HCT116 (cell line): ENCODE measurements around the gene GMEB1. TPM values are rescaled to one million over a fixed set of nuclear protein-coding genes. Genes with fewer than 3 reads are reported as not detected.

Experiments
- ATAC-seq: fragments of 200-7000 bp; cut with Tn5 transposase; 2 replicates; pipeline ENCODE4 v1.9.1; 2020; ENCODE audit warnings: mild to moderate bottlenecking, moderate library complexity
- BruUV-seq: library from RNA; stranded (reverse); fragments of 400-500 nt; replicated peaks from 2 replicates; lab custom pipeline; 2021; lab: Mats Ljungman, UMichigan
- CTCF ChIA-PET: fragments of 300-600 bp; sonication (Branson Sonifier 250); formaldehyde crosslinking; loops from one replicate; lab custom pipeline; 2021; ENCODE audit warnings: antibody characterized with exemption; lab: Charles Lee
- POLR2A ChIA-PET: fragments of 300-600, 350-600 bp; sonication (Branson Sonifier 250); formaldehyde crosslinking; loops from one replicate; lab custom pipeline; 2021; ENCODE audit warnings: antibody characterized with exemption; lab: Charles Lee
- RAD21 ChIA-PET, 2 experiments: fragments of 300-600 bp; sonication (Branson Sonifier 250); formaldehyde crosslinking; loops; one replicate each; lab custom pipeline; 2023; ENCODE audit warnings: low total read pairs in 2 of 2; ENCODE audit not compliant: uncharacterized antibody in 2 of 2, unreplicated experiment in 2 of 2, low non-redundant PET in 1 of 2; lab: Charles Lee
- DNase-seq: peaks from one replicate; pipeline ENCODE4 v3.0.0-alpha.2; 2010; ENCODE audit warnings: low read depth, low spot score
- H2AFZ ChIP-seq: fragments of 200-600 bp; shearing (Covaris generic), sonication (generic); 2 replicates; pipeline ENCODE4 v1.6.1; 2017; ENCODE audit warnings: low read depth, mixed run types, mixed read lengths, antibody characterized with exemption, low read length; ENCODE audit not compliant: poor library complexity, severe bottlenecking
- H3K27ac ChIP-seq: 2 replicates; pipeline ENCODE4 v1.5.1; 2012; ENCODE audit warnings: low read depth, low read length
- H3K27me3 ChIP-seq: fragments of 200-600 bp; sonication (generic); 2 replicates; pipeline ENCODE4 v1.6.1; 2016; ENCODE audit warnings: mixed run types, low read length, mixed read lengths; ENCODE audit not compliant: insufficient read depth
- H3K36me3 ChIP-seq, 2 experiments: fragments of 200-500 bp in 1 of 2; fragments of 200-600 bp in 1 of 2; sonication (Bioruptor generic) in 1 of 2; sonication (generic) in 1 of 2; 2 replicates each; pipeline versions ENCODE4 v1.5.1 to v1.6.1; 2014 to 2016; ENCODE audit warnings: low read length in 2 of 2, inconsistent platforms in 1 of 2, mixed read lengths in 1 of 2, mixed run types in 1 of 2; ENCODE audit not compliant: insufficient read depth in 2 of 2, control insufficient read depth in 1 of 2
- H3K4me1 ChIP-seq, 2 experiments: fragments of 200-600 bp in 1 of 2; sonication (generic) in 1 of 2; 2 replicates each; pipeline versions ENCODE4 v1.5.1 to v1.6.1; 2012 to 2017; ENCODE audit warnings: low read length in 2 of 2, inconsistent platforms in 1 of 2, mild to moderate bottlenecking in 1 of 2, mixed read lengths in 1 of 2, mixed run types in 1 of 2, moderate library complexity in 1 of 2; ENCODE audit not compliant: insufficient read depth in 2 of 2, control insufficient read depth in 1 of 2
- H3K4me2 ChIP-seq: fragments of 200-600 bp; sonication (generic); 2 replicates; pipeline ENCODE4 v1.6.1; 2017; ENCODE audit warnings: mixed run types, low read length, mixed read lengths
- H3K4me3 ChIP-seq, 2 experiments: fragments of 200-600 bp in 1 of 2; sonication (generic) in 1 of 2; replicated peaks in 1 of 2; 2 replicates each; pipeline ENCODE4 v1.5.1; 2011 to 2016; ENCODE audit warnings: low read length in 2 of 2, control low read depth in 1 of 2, low read depth in 1 of 2, mild to moderate bottlenecking in 1 of 2, mixed read lengths in 1 of 2, mixed run types in 1 of 2
- H3K79me2 ChIP-seq: fragments of 200-600 bp; sonication (generic); 2 replicates; pipeline ENCODE4 v1.6.1; 2017; ENCODE audit warnings: mild to moderate bottlenecking, mixed run types, low read length, moderate library complexity, mixed read lengths; ENCODE audit not compliant: insufficient read depth
- H3K9ac ChIP-seq: fragments of 200-600 bp; sonication (generic); 2 replicates; pipeline ENCODE4 v1.6.1; 2016; ENCODE audit warnings: low read length, mixed read lengths
- H3K9me2 ChIP-seq: fragments of 200-600 bp; sonication (generic), shearing (Covaris generic); 2 replicates; pipeline ENCODE4 v1.6.1; 2017; ENCODE audit warnings: mixed run types, mild to moderate bottlenecking, moderate library complexity; ENCODE audit not compliant: insufficient read depth
- H3K9me3 ChIP-seq, 2 experiments: fragments of 200-500 bp in 1 of 2; fragments of 200-600 bp in 1 of 2; sonication (Bioruptor generic) in 1 of 2; sonication (generic) in 1 of 2; 2 replicates each; pipeline ENCODE4 v1.6.1; 2014 to 2017; ENCODE audit warnings: low read length in 2 of 2, mixed read lengths in 2 of 2, inconsistent platforms in 1 of 2, low read depth in 1 of 2, mild to moderate bottlenecking in 1 of 2, mixed run types in 1 of 2, moderate library complexity in 1 of 2; ENCODE audit not compliant: control insufficient read depth in 1 of 2, insufficient read depth in 1 of 2
- H4K20me1 ChIP-seq: fragments of 200-600 bp; sonication (generic), shearing (Covaris generic); 2 replicates; pipeline ENCODE4 v1.6.1; 2017; ENCODE audit warnings: mixed run types, mild to moderate bottlenecking, moderate library complexity; ENCODE audit not compliant: insufficient read depth
- CBX3 ChIP-seq: IDR thresholded peaks from 2 replicates; pipeline ENCODE4 v1.6.1; 2012; ENCODE audit warnings: low read depth
- CEBPB ChIP-seq: IDR thresholded peaks from 2 replicates; pipeline ENCODE4 v1.6.1; 2012; ENCODE audit warnings: low read depth
- EGR1 ChIP-seq: IDR thresholded peaks from 2 replicates; pipeline ENCODE4 v1.6.1; 2012; ENCODE audit warnings: low read depth
- ELF1 ChIP-seq: IDR thresholded peaks from 2 replicates; pipeline ENCODE4 v1.6.1; 2012; ENCODE audit warnings: low read depth, borderline replicate concordance
- EZH2 ChIP-seq: fragments of 200-600 bp; sonication (generic); IDR thresholded peaks from 2 replicates; pipeline ENCODE4 v1.6.1; 2017; ENCODE audit warnings: antibody characterized with exemption, mixed run types
- POLR2A ChIP-seq: IDR thresholded peaks from 2 replicates; pipeline ENCODE4 v1.7.0; 2011; ENCODE audit warnings: borderline replicate concordance; ENCODE audit not compliant: insufficient read depth, insufficient read length; ENCODE audit errors: extremely low read depth
- RAD21 ChIP-seq: IDR thresholded peaks from 2 replicates; pipeline ENCODE4 v1.6.1; 2012; ENCODE audit warnings: low read depth, mild to moderate bottlenecking
- SIN3A ChIP-seq: IDR thresholded peaks from 2 replicates; pipeline ENCODE4 v1.6.1; 2012; ENCODE audit warnings: low read depth
- YY1 ChIP-seq: IDR thresholded peaks from 2 replicates; pipeline ENCODE4 v1.6.1; 2011; ENCODE audit warnings: low read length, low read depth, moderate library complexity, mild to moderate bottlenecking; ENCODE audit not compliant: insufficient replicate concordance; ENCODE audit errors: extremely low read depth
- ZFX ChIP-seq: fragments of 450-650 bp; IDR thresholded peaks from 2 replicates; pipeline ENCODE4 v1.6.1; 2017
- intact Hi-C: fragments of 100-400 bp; cut with micrococcal nuclease; formaldehyde crosslinking; loops from 2 replicates; pipeline ENCODE4 v1.10.0; 2022
- total RNA-seq: library from RNA; stranded (reverse); gene quantifications from one replicate; pipeline ENCODE4 v1.2.1, GENCODE V29; 2021; ENCODE audit not compliant: unreplicated experiment
- TF ChIP-seq, protein P1 (sequence below): IDR thresholded peaks from 2 replicates; pipeline ENCODE4 v1.6.1; 2012
- TF ChIP-seq, protein P2 (sequence below): IDR thresholded peaks from 2 replicates; pipeline ENCODE4 v1.6.1; 2012; ENCODE audit warnings: low read depth
- TF ChIP-seq, protein P3 (sequence below): IDR thresholded peaks from 2 replicates; pipeline ENCODE4 v1.6.1; 2011; ENCODE audit warnings: mild to moderate bottlenecking, low read length, moderate library complexity; ENCODE audit not compliant: insufficient replicate concordance; ENCODE audit errors: extremely low read depth
- TF ChIP-seq, protein P4 (sequence below): IDR thresholded peaks from 2 replicates; pipeline ENCODE4 v1.6.1; 2012
- TF ChIP-seq, protein P5 (sequence below), 3 experiments: fragments of 200-600 bp in 1 of 3; sonication (generic) in 1 of 3; IDR thresholded peaks in 2 of 3; conservative IDR thresholded peaks in 1 of 3; 2 replicates each; pipeline ENCODE4 v1.5.1; 2012 to 2017; ENCODE audit warnings: low read depth in 2 of 3, low read length in 2 of 3, antibody characterized with exemption in 1 of 3, borderline replicate concordance in 1 of 3, control low read depth in 1 of 3, mild to moderate bottlenecking in 1 of 3, mixed read lengths in 1 of 3, mixed run types in 1 of 3, moderate library complexity in 1 of 3; ENCODE audit not compliant: insufficient read depth in 1 of 3

GMEB1 gene
- total RNA-seq, 1 experiment from 2014 or later, result 19.8 TPM

DNA sequence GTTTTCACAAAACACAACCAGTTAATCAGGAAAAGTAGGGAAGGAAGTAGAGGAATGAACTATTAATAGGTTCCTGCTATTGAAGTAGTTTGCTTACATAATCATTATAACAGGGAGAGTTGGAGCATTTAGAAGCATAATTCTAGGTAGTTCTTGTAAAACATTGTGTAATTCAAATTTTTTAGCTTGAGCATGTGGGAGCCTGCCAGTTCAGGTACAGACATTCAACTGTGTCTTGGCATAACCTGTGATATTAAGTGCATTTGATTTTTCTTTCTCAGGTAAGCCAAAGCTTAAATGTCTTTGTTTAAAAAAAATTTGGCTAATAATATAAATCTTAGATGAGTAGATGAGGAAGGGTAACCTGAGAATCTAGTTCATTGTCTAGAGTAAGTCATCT lies 71.5 kb downstream of the GMEB1 start:
- TF ChIP-seq POLR2A, result no peak
- TF ChIP-seq YY1, result no peak
- TF ChIP-seq, protein P1, sequence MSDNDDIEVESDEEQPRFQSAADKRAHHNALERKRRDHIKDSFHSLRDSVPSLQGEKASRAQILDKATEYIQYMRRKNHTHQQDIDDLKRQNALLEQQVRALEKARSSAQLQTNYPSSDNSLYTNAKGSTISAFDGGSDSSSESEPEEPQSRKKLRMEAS, result no peak
- TF ChIP-seq, protein P2, sequence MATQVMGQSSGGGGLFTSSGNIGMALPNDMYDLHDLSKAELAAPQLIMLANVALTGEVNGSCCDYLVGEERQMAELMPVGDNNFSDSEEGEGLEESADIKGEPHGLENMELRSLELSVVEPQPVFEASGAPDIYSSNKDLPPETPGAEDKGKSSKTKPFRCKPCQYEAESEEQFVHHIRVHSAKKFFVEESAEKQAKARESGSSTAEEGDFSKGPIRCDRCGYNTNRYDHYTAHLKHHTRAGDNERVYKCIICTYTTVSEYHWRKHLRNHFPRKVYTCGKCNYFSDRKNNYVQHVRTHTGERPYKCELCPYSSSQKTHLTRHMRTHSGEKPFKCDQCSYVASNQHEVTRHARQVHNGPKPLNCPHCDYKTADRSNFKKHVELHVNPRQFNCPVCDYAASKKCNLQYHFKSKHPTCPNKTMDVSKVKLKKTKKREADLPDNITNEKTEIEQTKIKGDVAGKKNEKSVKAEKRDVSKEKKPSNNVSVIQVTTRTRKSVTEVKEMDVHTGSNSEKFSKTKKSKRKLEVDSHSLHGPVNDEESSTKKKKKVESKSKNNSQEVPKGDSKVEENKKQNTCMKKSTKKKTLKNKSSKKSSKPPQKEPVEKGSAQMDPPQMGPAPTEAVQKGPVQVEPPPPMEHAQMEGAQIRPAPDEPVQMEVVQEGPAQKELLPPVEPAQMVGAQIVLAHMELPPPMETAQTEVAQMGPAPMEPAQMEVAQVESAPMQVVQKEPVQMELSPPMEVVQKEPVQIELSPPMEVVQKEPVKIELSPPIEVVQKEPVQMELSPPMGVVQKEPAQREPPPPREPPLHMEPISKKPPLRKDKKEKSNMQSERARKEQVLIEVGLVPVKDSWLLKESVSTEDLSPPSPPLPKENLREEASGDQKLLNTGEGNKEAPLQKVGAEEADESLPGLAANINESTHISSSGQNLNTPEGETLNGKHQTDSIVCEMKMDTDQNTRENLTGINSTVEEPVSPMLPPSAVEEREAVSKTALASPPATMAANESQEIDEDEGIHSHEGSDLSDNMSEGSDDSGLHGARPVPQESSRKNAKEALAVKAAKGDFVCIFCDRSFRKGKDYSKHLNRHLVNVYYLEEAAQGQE, result no peak
- no peak for TF ChIP-seq ZFX
- TF ChIP-seq CBX3, result no peak
- TF ChIP-seq SIN3A, result no peak
- no peak for TF ChIP-seq CEBPB
- no peak for TF ChIP-seq EGR1
- no peak for TF ChIP-seq EZH2
- TF ChIP-seq RAD21, result no peak
- TF ChIP-seq, protein P3, sequence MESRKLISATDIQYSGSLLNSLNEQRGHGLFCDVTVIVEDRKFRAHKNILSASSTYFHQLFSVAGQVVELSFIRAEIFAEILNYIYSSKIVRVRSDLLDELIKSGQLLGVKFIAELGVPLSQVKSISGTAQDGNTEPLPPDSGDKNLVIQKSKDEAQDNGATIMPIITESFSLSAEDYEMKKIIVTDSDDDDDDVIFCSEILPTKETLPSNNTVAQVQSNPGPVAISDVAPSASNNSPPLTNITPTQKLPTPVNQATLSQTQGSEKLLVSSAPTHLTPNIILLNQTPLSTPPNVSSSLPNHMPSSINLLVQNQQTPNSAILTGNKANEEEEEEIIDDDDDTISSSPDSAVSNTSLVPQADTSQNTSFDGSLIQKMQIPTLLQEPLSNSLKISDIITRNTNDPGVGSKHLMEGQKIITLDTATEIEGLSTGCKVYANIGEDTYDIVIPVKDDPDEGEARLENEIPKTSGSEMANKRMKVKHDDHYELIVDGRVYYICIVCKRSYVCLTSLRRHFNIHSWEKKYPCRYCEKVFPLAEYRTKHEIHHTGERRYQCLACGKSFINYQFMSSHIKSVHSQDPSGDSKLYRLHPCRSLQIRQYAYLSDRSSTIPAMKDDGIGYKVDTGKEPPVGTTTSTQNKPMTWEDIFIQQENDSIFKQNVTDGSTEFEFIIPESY, result no peak
- TF ChIP-seq, protein P4, sequence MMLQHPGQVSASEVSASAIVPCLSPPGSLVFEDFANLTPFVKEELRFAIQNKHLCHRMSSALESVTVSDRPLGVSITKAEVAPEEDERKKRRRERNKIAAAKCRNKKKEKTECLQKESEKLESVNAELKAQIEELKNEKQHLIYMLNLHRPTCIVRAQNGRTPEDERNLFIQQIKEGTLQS, result no peak
- TF ChIP-seq, protein P5, sequence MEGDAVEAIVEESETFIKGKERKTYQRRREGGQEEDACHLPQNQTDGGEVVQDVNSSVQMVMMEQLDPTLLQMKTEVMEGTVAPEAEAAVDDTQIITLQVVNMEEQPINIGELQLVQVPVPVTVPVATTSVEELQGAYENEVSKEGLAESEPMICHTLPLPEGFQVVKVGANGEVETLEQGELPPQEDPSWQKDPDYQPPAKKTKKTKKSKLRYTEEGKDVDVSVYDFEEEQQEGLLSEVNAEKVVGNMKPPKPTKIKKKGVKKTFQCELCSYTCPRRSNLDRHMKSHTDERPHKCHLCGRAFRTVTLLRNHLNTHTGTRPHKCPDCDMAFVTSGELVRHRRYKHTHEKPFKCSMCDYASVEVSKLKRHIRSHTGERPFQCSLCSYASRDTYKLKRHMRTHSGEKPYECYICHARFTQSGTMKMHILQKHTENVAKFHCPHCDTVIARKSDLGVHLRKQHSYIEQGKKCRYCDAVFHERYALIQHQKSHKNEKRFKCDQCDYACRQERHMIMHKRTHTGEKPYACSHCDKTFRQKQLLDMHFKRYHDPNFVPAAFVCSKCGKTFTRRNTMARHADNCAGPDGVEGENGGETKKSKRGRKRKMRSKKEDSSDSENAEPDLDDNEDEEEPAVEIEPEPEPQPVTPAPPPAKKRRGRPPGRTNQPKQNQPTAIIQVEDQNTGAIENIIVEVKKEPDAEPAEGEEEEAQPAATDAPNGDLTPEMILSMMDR (IDR thresholded peaks at IDR 0.05 in 2 of 3, conservative IDR thresholded peaks at IDR 0.05 in 1 of 3; ENCODE audit: borderline replicate concordance in 1 of 3, insufficient read depth in 1 of 3, low read depth in 2 of 3, low read length in 2 of 3), result no peak
- no peak for TF ChIP-seq ELF1
- no TSS peak for BruUV-seq
- Histone ChIP-seq H3K4me3 (no peak overlapping the region), H3K9ac (no peak overlapping the region), H3K79me2 (peaks cover 84% of the 10 kb centered on the region), H3K9me2 (no peaks in the 10 kb centered on the region), H3K4me2 (no peak overlapping the region), H2AFZ (no peak overlapping the region), H3K9me3 (no peaks in the 10 kb centered on the region), H3K27me3 (no peaks in the 10 kb centered on the region), H3K36me3 (peaks cover 52 to 63% of the 10 kb centered on the region in 2 experiments), H3K27ac (no peak overlapping the region), H4K20me1 (peaks cover 38% of the 10 kb centered on the region; the same call in 1 of the 2 replicates), H3K4me1 (peaks cover 11 to 20% of the 10 kb centered on the region in 2 experiments)
- no peak for ATAC-seq
- intact Hi-C loops, result no loop called here
- POLR2A ChIA-PET, result interaction anchor here (1.7 kb wide), 1 partner anchor 12 kb away, joined by 3 read pairs; no protein-coding TSS in a partner anchor
- CTCF ChIA-PET, result no interaction called here
- DNase-seq, result no peak
- RAD21 ChIA-PET, result no interaction called here
